Measurements from ENCODE around the gene SEMA3B.
"Not testable (repeated sequence)": the region's sequence is repeated elsewhere in the genome, so short reads cannot be mapped to it uniquely, and the experiment has no call there.

SEMA3B gene

GRCh38 chr3:50295553-50296431 is 26.8 kb downstream of the SEMA3B start:
- no peak for DNase-seq

- DNase-seq: no peak
These were observed 27.9 kb downstream of the SEMA3B start for GRCh38 chr3:50296721-50297383.

GRCh38 chr3:50297384-50297775 is 28.4 kb downstream of the SEMA3B start:
- no peak for DNase-seq

- DNase-seq: no peak
These were observed 29.2 kb downstream of the SEMA3B start for GRCh38 chr3:50297896-50298725.

GRCh38 chr3:50298836-50299637 is 30.1 kb downstream of the SEMA3B start, which contains the start of the genes HYAL3 and NAA80:
HYAL3 (minus strand) TSS chr3:50299405; CDS start chr3:50295602, 3,803 bp downstream.
NAA80 (minus strand) TSS chr3:50299405; CDS start chr3:50297463, 1,942 bp downstream.
- DNase-seq: peak; percentile 97

GRCh38 chr3:50299638-50299928 is 30.6 kb downstream of the SEMA3B start:
- DNase-seq: no peak

GRCh38 chr3:50299929-50300680 is 31.2 kb downstream of the SEMA3B start:
- DNase-seq: no peak

GRCh38 chr3:50300681-50301254 is 31.8 kb downstream of the SEMA3B start:
- DNase-seq: no peak

GRCh38 chr3:50302095-50303012 is 33.4 kb downstream of the SEMA3B start:
- no peak for DNase-seq

GRCh38 chr3:50303013-50303815 is 34.3 kb downstream of the SEMA3B start, which contains the start of gene HYAL1:
HYAL1 (minus strand) TSS chr3:50303574; CDS start chr3:50302956, 618 bp downstream.
- DNase-seq: no peak

GRCh38 chr3:50304601-50305000 is 35.7 kb downstream of the SEMA3B start:
- DNase-seq: no peak

GRCh38 chr3:50312041-50312440 is 43.1 kb downstream of the SEMA3B start:
- DNase-seq: not testable (repeated sequence)

- DNase-seq: no peak
These were observed 45.4 kb downstream of the SEMA3B start for GRCh38 chr3:50314342-50314741.

GRCh38 chr3:50314816-50315215 is 45.9 kb downstream of the SEMA3B start:
- no peak for DNase-seq

GRCh38 chr3:50316657-50317242 is 47.8 kb downstream of the SEMA3B start:
- peak; percentile 54 for DNase-seq

- peak; percentile 23 for DNase-seq
These were observed 48.4 kb downstream of the SEMA3B start for GRCh38 chr3:50317300-50317699.

GRCh38 chr3:50318163-50318562 is 49.2 kb downstream of the SEMA3B start:
- no peak for DNase-seq

GRCh38 chr3:50318615-50319014 is 49.7 kb downstream of the SEMA3B start:
- DNase-seq: peak; percentile 57
